ENCODE data around the gene ERBB2. TPM values are rescaled to one million over a fixed set of nuclear protein-coding genes. Genes with fewer than 3 reads are reported as not detected.
"Not testable (repeated sequence)": the region's sequence is repeated elsewhere in the genome, so short reads cannot be mapped to it uniquely, and the experiment has no call there.

The ERBB2 gene
- polyA plus RNA-seq, 1 donor from 2014 or later, result 0.79 TPM

DNA sequence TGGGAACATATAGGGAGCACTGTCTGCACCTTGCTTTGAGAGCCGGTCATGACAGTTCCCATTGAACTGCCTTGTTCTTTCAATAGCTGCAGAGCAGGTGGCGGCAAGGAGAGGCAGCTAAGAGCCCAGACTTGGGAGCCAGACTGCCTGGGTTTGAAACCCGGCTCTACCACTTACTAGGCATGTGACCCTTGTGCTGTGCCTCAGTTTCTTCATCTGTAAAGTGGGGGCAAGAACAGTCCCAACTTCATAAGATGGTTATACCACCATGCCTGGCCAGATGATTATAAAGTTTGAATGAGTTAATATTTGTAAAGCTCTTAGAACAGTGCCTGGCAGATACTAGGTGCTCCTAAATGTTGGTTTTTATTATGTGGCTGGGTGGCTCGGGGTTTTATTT, 14.4 kb downstream of the ERBB2 start:
- H3K27me3 Mint-ChIP-seq, result no peaks in the 10 kb centered on the region
- H3K36me3 Mint-ChIP-seq, result peaks cover 9% of the 10 kb centered on the region
- H3K4me3 Mint-ChIP-seq, result no peak overlapping the region
- peaks cover 0 to 4% (median 1%) of the 10 kb centered on the region in 3 donors for H3K4me1 Mint-ChIP-seq
- no peaks in the 10 kb centered on the region for H3K9me3 Mint-ChIP-seq
- no peak overlapping the region for H3K27ac Mint-ChIP-seq

DNA sequence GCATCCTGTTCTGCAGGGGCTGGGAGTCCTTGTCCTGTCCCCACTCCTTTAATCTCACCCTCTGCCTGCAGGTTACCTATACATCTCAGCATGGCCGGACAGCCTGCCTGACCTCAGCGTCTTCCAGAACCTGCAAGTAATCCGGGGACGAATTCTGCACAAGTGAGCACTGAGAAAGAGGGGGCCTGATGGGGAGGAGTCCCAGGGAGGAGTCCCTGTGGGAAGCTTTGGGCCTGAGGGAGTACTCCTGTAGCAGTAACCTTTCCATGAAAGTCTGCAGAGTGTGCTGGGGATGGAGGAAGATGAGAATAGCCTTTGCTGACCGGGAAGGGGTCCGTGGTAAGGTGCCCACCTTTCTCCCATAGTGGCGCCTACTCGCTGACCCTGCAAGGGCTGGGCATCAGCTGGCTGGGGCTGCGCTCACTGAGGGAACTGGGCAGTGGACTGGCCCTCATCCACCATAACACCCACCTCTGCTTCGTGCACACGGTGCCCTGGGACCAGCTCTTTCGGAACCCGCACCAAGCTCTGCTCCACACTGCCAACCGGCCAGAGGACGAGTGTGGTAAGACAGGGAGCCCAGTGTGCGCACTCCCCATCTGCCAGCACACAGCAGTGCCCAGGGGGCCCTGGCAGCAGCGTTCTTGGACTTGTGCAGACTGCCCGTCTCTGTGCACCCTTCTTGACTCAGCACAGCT, 15.7 kb downstream of the ERBB2 start:
- Mint-ChIP-seq H3K27me3 (no peaks in the 10 kb centered on the region), H3K27ac (no peak overlapping the region)

DNA sequence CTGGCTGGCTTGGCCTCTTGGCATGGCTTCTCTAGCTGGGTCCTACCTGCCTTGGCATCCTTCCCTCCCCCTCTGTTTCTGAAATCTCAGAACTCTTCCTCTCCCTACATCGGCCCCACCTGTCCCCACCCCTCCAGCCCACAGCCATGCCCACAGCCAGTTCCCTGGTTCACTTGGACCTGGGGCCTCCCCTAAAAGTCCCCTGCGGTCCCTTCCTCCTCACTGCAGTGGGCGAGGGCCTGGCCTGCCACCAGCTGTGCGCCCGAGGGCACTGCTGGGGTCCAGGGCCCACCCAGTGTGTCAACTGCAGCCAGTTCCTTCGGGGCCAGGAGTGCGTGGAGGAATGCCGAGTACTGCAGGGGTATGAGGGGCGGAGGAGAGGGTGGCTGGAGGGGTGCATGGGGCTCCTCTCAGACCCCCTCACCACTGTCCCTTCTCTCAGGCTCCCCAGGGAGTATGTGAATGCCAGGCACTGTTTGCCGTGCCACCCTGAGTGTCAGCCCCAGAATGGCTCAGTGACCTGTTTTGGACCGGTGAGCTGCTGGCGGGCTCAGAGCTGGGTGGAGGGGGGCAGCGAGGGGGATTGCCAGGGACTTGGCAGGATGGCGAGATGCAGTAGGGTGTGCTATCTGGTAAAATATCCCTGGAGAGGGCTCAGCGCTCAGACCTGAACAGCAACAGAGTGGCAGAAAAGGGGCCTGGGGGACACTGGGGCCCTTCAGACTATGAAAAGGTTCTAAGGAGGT, 16.4 kb downstream of the ERBB2 start:
- no peaks in the 10 kb centered on the region for H3K27me3 Mint-ChIP-seq
- no peaks in the 10 kb centered on the region for H3K4me1 Mint-ChIP-seq
- H3K27ac Mint-ChIP-seq, result peak overlapping the region in 1 of 3 donors; percentile 62
- H3K9me3 Mint-ChIP-seq, result no peaks in the 10 kb centered on the region
- no peak overlapping the region for H3K4me3 Mint-ChIP-seq
- peaks cover 10% of the 10 kb centered on the region for H3K36me3 Mint-ChIP-seq

More for the DNA sequence above, 15.7 kb downstream of the ERBB2 start:
- no peaks in the 10 kb centered on the region for H3K4me1 Mint-ChIP-seq
- H3K9me3 Mint-ChIP-seq, result no peaks in the 10 kb centered on the region
- no peak overlapping the region for H3K4me3 Mint-ChIP-seq
- H3K36me3 Mint-ChIP-seq, result peaks cover 10% of the 10 kb centered on the region

DNA sequence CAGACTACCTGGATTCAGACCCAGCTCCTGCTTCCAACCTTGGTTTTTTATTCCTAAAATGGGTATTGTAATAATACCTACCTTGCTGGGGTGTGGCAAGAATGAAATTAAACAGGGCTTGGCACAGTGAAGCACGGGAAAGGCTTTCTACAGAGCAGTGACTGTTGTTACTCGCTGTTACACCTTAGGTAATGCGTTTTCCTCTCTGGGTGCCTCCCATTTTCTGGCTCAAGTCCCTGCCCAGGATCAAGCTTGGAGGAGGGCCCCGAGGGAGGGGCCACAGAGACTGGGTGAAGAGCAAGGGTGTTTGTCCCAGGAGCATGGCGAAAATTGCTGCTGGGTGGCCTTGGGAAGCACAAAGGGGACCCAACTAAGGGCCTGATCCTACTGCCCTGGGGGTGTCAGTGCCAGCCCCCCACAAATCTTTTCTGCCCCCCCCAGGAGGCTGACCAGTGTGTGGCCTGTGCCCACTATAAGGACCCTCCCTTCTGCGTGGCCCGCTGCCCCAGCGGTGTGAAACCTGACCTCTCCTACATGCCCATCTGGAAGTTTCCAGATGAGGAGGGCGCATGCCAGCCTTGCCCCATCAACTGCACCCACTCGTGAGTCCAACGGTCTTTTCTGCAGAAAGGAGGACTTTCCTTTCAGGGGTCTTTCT, 17.1 kb downstream of the ERBB2 start:
- peak overlapping the region in 2 of 3 donors; percentile 53 to 62 for H3K27ac Mint-ChIP-seq

DNA sequence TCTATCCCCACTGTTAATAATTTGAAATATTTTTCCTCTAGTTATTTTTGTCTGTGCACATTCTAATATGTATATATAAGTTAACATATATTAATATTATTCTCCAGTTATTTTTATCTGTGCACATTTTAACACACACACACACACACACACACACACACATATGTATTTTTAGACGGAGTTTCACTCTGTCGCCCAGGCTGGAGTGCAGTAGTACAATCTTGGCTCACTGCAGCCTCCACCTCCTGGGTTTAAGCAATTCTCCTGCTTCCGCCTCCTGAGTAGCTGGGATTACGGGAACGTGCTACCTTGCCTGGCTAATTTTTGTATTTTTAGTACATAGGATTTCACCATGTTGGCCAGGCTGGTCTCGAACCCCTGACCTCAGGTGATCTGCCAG, 17.8 kb downstream of the ERBB2 start:
- H3K27ac Mint-ChIP-seq, result no peak overlapping the region
- no peaks in the 10 kb centered on the region for H3K4me1 Mint-ChIP-seq
- H3K4me3 Mint-ChIP-seq, result no peak overlapping the region
- peaks cover 5% of the 10 kb centered on the region for H3K36me3 Mint-ChIP-seq
- no peaks in the 10 kb centered on the region for H3K9me3 Mint-ChIP-seq
- no peaks in the 10 kb centered on the region for H3K27me3 Mint-ChIP-seq

More for the DNA sequence above, 17.1 kb downstream of the ERBB2 start:
- no peaks in the 10 kb centered on the region for H3K4me1 Mint-ChIP-seq
- H3K4me3 Mint-ChIP-seq, result no peak overlapping the region
- no peaks in the 10 kb centered on the region for H3K27me3 Mint-ChIP-seq
- peaks cover 10% of the 10 kb centered on the region for H3K36me3 Mint-ChIP-seq
- H3K9me3 Mint-ChIP-seq, result no peaks in the 10 kb centered on the region

DNA sequence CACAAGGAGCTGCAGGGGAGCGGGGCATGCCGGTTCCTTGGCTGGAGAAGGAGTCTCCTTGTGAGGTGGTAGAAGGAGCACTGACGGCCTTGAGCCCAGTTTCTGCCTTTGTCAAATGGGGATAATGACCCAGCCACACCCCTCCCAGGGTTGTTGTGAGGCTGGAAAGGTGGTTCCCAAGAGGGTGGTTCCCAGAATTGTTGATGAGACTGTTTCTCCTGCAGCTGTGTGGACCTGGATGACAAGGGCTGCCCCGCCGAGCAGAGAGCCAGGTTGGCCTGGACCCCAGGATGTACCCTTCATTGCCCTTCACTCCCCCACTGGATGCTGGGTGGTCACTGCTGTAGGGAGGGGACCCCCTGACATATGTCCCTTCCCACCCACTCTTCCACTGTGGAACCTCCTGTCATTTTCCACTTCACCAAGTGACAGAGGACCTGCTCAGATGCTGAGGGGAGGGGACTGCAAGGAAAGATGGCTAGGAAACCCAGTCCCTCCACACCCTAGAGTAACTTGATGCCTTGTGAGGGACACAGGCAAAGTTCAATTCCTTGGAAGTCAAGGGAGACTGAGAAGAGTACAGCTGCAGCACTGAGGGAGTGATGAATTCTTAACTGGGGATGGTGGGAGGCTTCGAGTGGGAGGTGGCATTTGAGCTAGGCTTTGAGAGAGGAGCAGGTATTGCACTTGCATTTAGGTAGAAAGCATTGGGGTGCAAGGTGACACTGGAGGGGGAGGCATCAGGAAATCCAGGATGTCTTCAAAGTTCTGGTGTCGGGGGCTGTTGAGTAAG, 19.9 kb downstream of the ERBB2 start:
- H3K4me3 Mint-ChIP-seq, result no peak overlapping the region
- H3K36me3 Mint-ChIP-seq, result peaks cover 6% of the 10 kb centered on the region
- no peaks in the 10 kb centered on the region for H3K27me3 Mint-ChIP-seq
- H3K9me3 Mint-ChIP-seq, result no peaks in the 10 kb centered on the region
- peaks cover 0 to 1% (median 0%) of the 10 kb centered on the region in 3 donors for H3K4me1 Mint-ChIP-seq
- H3K27ac Mint-ChIP-seq, result no peak overlapping the region

DNA sequence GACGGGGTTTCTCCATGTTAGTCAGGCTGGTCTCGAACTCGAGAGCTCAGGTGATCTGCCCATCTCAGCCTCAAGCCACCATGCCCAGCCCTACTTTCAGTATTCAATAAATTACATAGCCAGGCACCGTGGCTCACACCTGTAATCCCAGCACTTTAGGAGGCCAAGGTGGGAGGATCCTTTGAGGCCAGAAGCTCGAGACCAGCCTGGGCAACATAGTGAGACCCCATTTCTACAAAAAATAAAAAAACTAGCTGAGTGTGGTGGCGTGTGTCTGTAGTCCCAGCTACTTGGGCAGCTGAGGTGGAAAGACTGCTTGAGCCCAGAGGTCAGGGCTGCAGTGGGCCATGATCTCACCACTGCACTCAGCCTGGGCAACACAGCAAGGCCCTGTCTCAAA, 22.2 kb downstream of the ERBB2 start:
- H3K27ac Mint-ChIP-seq, result no peak overlapping the region
- no peak overlapping the region for H3K4me3 Mint-ChIP-seq
- peaks cover 0 to 4% (median 2%) of the 10 kb centered on the region in 3 donors for H3K4me1 Mint-ChIP-seq
- H3K36me3 Mint-ChIP-seq, result peaks cover 10% of the 10 kb centered on the region
- no peaks in the 10 kb centered on the region for H3K9me3 Mint-ChIP-seq
- H3K27me3 Mint-ChIP-seq, result no peaks in the 10 kb centered on the region

DNA sequence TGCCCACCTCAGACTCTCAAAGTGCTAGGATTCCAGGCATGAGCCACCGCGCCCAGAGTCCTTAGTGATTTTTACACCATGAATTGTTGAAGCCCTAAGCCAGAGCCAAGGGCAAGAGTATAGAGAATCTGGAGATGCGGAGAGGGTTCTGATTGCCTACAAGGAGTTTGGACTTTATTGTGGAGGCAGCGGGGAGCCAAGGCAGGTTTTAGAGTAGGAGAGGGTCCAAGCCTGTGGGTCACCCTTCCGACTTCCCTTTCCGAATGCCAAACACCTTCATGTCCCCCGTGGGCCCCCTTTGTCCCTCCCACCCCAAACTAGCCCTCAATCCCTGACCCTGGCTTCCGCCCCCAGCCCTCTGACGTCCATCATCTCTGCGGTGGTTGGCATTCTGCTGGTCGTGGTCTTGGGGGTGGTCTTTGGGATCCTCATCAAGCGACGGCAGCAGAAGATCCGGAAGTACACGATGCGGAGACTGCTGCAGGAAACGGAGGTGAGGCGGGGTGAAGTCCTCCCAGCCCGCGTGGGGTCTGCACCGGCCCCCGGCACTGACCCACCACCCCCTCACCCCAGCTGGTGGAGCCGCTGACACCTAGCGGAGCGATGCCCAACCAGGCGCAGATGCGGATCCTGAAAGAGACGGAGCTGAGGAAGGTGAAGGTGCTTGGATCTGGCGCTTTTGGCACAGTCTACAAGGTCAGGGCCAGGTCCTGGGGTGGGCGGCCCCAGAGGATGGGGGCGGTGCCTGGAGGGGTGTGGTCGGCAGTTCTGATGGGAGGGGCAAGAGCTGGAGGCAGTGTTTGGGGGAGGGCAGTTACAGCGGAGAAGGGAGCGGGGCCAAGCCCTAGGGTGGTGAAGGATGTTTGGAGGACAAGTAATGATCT, 23.3 kb downstream of the ERBB2 start:
- no peaks in the 10 kb centered on the region for H3K9me3 Mint-ChIP-seq
- H3K27ac Mint-ChIP-seq, result peak overlapping the region in 1 of 3 donors; percentile 16
- H3K36me3 Mint-ChIP-seq, result peaks cover 12% of the 10 kb centered on the region
- H3K4me3 Mint-ChIP-seq, result peak overlapping the region in 1 of 4 donors; percentile 15
- H3K27me3 Mint-ChIP-seq, result no peaks in the 10 kb centered on the region
- H3K4me1 Mint-ChIP-seq, result peaks cover 0 to 4% (median 3%) of the 10 kb centered on the region in 3 donors

DNA sequence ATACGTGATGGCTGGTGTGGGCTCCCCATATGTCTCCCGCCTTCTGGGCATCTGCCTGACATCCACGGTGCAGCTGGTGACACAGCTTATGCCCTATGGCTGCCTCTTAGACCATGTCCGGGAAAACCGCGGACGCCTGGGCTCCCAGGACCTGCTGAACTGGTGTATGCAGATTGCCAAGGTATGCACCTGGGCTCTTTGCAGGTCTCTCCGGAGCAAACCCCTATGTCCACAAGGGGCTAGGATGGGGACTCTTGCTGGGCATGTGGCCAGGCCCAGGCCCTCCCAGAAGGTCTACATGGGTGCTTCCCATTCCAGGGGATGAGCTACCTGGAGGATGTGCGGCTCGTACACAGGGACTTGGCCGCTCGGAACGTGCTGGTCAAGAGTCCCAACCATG, 24.9 kb downstream of the ERBB2 start:
- H3K9me3 Mint-ChIP-seq, result no peaks in the 10 kb centered on the region
- H3K4me3 Mint-ChIP-seq, result no peak overlapping the region
- H3K4me1 Mint-ChIP-seq, result peaks cover 5 to 9% (median 7%) of the 10 kb centered on the region in 3 donors
- no peak overlapping the region for H3K27ac Mint-ChIP-seq
- peaks cover 15% of the 10 kb centered on the region for H3K36me3 Mint-ChIP-seq
- H3K27me3 Mint-ChIP-seq, result no peaks in the 10 kb centered on the region

DNA sequence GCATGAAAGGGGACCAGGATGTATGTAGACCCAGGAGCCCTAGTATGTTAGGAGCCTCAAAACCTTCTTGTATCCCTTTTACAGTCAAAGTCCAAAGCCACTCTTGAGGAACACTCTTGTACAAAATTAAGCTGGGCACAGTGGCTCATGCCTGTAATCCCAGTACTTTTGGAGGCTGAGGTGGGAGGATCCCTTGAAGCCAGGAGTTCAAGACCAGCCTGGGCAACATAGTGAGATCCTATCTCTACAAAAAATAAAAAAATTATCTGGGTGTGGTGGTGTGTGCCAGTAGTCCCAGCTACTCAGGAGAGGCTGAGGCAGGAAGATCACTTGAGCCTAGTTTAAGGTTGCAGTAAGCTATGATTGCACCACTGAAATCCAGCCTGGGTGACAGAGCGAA, 26.1 kb downstream of the ERBB2 start:
- Mint-ChIP-seq H3K36me3 (peaks cover 12% of the 10 kb centered on the region), H3K27ac (peak overlapping the region in 1 of 3 donors; percentile 45), H3K4me3 (peak overlapping the region in 1 of 4 donors; percentile 43)
- H3K4me1 Mint-ChIP-seq, H3K9me3 Mint-ChIP-seq, H3K27me3 Mint-ChIP-seq: not testable (repeated sequence)

DNA sequence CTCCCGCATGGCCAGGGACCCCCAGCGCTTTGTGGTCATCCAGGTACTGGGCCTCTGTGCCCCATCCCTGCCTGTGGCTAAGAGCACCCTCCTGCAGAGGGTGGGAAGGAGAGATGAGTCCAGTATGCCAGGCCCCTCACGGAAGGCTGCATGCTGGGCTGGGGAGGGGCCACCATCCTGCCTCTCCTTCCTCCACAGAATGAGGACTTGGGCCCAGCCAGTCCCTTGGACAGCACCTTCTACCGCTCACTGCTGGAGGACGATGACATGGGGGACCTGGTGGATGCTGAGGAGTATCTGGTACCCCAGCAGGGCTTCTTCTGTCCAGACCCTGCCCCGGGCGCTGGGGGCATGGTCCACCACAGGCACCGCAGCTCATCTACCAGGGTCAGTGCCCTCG, 26.8 kb downstream of the ERBB2 start:
- Mint-ChIP-seq H3K4me1 (peaks cover 7 to 10% (median 9%) of the 10 kb centered on the region in 3 donors), H3K9me3 (no peaks in the 10 kb centered on the region), H3K27ac (no peak overlapping the region), H3K36me3 (peaks cover 12% of the 10 kb centered on the region), H3K4me3 (no peak overlapping the region), H3K27me3 (no peaks in the 10 kb centered on the region)

DNA sequence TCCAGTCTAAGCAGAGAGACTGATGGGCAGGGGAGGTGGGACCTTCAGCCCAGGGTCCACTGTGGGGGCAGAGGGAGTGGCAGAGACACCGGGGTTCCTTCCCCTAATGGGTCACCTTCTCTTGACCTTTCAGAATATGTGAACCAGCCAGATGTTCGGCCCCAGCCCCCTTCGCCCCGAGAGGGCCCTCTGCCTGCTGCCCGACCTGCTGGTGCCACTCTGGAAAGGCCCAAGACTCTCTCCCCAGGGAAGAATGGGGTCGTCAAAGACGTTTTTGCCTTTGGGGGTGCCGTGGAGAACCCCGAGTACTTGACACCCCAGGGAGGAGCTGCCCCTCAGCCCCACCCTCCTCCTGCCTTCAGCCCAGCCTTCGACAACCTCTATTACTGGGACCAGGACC, 27.7 kb downstream of the ERBB2 start:
- Mint-ChIP-seq H3K4me3 (no peak overlapping the region), H3K36me3 (peaks cover 12% of the 10 kb centered on the region), H3K27me3 (no peaks in the 10 kb centered on the region), H3K4me1 (peaks cover 7 to 10% (median 9%) of the 10 kb centered on the region in 3 donors), H3K9me3 (no peaks in the 10 kb centered on the region), H3K27ac (no peak overlapping the region)

DNA sequence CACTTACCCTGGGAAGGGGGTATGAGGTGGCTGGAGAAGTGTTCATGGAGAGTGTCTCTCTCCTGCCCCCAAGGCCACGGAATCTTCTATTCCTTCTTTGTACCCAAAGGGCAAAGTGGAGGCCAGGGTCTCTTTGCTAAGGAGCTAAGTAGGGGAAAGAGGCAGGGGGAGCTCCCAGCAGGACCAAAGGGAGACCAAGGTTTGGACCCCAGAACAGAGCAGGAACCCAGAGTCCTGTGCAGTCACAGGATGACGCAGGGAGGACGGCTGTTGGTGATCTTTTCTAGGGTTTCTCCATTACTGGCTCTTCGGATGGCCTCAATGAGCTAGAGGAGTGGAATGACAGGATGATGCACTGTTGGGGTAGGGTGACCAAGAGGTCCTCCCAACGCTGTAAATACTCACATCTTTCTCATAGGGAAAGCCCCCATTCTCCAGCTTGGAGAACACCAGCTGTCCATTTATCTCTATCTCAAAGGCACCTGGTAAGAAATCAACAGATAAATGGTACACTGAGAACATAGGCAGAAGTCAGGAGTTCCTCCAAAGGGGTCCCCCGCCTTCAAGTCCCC, 29.5 kb downstream of the ERBB2 start:
- H3K36me3 Mint-ChIP-seq, result peaks cover 10% of the 10 kb centered on the region

More for the DNA sequence above, 29.5 kb downstream of the ERBB2 start:
- H3K27ac Mint-ChIP-seq, result peak overlapping the region; percentile 86 to 89 (median 88)
- peak overlapping the region; percentile 85 to 95 (median 93) for H3K4me3 Mint-ChIP-seq
- H3K9me3 Mint-ChIP-seq, result no peaks in the 10 kb centered on the region
- H3K27me3 Mint-ChIP-seq, result no peaks in the 10 kb centered on the region
- H3K4me1 Mint-ChIP-seq, result peaks cover 7 to 10% (median 8%) of the 10 kb centered on the region in 3 donors

All from IgD-negative memory B cell (primary cell).